ENCODE measurements around the gene MIDN. TPM values are rescaled to one million over a fixed set of nuclear protein-coding genes. Genes with fewer than 3 reads are reported as not detected.

MIDN gene
- total and polyA plus RNA-seq, 8 donors, result 34.3 to 115 (median 58.9) TPM

GRCh38 chr19:1264801-1265614, 16.6 kb downstream of the MIDN start:
- intact Hi-C loops (cut with DNase I), result no loop called here
- TF ChIP-seq, protein P1, sequence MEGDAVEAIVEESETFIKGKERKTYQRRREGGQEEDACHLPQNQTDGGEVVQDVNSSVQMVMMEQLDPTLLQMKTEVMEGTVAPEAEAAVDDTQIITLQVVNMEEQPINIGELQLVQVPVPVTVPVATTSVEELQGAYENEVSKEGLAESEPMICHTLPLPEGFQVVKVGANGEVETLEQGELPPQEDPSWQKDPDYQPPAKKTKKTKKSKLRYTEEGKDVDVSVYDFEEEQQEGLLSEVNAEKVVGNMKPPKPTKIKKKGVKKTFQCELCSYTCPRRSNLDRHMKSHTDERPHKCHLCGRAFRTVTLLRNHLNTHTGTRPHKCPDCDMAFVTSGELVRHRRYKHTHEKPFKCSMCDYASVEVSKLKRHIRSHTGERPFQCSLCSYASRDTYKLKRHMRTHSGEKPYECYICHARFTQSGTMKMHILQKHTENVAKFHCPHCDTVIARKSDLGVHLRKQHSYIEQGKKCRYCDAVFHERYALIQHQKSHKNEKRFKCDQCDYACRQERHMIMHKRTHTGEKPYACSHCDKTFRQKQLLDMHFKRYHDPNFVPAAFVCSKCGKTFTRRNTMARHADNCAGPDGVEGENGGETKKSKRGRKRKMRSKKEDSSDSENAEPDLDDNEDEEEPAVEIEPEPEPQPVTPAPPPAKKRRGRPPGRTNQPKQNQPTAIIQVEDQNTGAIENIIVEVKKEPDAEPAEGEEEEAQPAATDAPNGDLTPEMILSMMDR (IDR thresholded peaks at IDR 0.05), result no peak
- Histone ChIP-seq H3K36me3 (no peaks in the 10 kb centered on the region), H3K4me1 (peaks cover 49 to 89% of the 10 kb centered on the region in 2 donors), H3K4me3 (peak overlapping the region in 1 of 2 donors; percentile 65), H3K27ac (peak overlapping the region; percentile 79 to 99), H3K9me3 (no peaks in the 10 kb centered on the region), H3K27me3 (no peaks in the 10 kb centered on the region)
- DNase-seq (peak in 1 of 4 donors; percentile 92), ATAC-seq (peak; percentile 3)

DNA sequence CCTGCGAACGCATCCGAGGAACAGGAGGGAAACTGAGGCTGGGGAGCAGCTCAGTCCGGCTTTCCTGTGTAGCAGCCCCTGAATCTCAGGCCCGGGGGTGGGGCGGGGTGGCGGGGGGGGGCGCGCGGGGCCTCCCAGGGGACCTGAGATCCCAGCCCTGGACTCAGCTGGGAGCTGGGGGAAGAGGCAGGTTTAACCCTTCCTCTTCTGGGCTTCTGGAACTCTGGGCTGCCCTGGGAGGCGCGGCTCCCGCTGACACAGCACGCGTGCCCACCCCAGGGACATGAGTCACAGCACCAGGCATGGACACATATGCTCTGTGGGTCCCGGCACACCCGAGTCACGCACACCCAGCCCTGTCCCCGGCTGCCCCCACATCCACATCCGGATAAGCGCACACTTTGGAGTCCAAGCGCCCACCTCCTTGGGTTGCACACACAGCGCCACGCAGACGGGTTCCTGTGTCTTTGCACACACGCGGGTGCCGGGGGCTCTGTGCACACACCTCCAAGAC, 17.3 kb downstream of the MIDN start:
- intact Hi-C loops (cut with DNase I), result no loop called here
- Histone ChIP-seq H3K27me3 (no peaks in the 10 kb centered on the region), H3K27ac (peak overlapping the region; percentile 79 to 99), H3K9me3 (no peaks in the 10 kb centered on the region), H3K4me3 (peak overlapping the region in 1 of 2 donors; percentile 65), H3K36me3 (peaks cover 0 to 3% of the 10 kb centered on the region in 2 donors), H3K4me1 (peaks cover 49 to 89% of the 10 kb centered on the region in 2 donors)
- TF ChIP-seq, protein P1 (IDR thresholded peaks at IDR 0.05), result no peak
- ATAC-seq (no peak), DNase-seq (no peak)

DNA sequence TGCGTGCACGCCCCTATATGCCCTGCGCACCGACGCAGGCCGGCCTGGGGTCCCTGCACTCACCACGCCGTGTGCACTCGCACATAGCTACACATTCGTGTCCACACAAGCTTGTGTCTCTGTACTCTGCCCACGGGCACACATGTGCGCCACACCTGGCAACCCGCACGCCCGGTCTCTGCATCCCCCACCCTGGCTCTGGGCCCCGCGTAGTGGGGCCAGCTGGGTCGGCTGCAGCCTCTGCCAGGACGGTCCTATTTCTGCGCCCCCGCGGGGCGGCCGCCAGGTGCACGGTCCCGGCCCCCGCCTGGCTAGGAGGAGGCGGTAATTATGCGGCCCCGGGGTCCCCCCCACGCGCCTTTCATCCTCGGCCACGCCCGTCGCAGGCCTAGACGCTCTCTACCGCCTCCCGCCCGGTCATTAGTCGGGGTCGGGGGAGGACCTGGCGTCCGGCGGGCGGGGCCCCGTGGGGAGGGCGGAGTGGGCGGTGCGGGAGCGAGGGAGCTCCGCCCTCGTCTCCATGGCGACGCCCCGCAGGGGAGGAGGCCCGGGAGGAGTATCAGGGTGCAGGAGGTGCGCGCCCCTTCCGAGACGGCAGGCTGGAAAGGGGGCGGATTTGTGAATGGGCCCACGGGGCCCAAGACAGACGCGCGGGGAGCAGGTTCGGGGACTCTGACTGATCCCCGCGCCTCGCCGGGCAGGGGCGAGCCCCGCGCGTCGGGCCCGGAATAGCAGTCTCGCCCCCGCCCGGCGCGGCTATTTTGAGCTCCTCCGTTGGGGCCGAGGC, 17.9 kb downstream of the MIDN start:
- peaks cover 0 to 9% of the 10 kb centered on the region in 2 donors for H3K36me3 ChIP-seq
- H3K9me3 ChIP-seq, result no peaks in the 10 kb centered on the region
- peak; percentile 62 for ATAC-seq
- peak overlapping the region; percentile 55 to 65 for H3K4me3 ChIP-seq
- DNase-seq, result peak in 3 of 4 donors; percentile 71 to 99 (median 93)
- intact Hi-C loops (cut with DNase I), result no loop called here
- TF ChIP-seq, protein P1 (IDR thresholded peaks at IDR 0.05), result no peak
- no peaks in the 10 kb centered on the region for H3K27me3 ChIP-seq
- peak overlapping the region; percentile 79 to 99 for H3K27ac ChIP-seq
- H3K4me1 ChIP-seq, result peaks cover 54 to 90% of the 10 kb centered on the region in 2 donors

GRCh38 chr19:1266916-1267476, 18.6 kb downstream of the MIDN start:
- Histone ChIP-seq H3K9me3 (no peaks in the 10 kb centered on the region), H3K27ac (peak overlapping the region; percentile 79 to 99), H3K4me1 (peaks cover 53 to 90% of the 10 kb centered on the region in 2 donors), H3K36me3 (peaks cover 0 to 16% of the 10 kb centered on the region in 2 donors), H3K4me3 (peak overlapping the region; percentile 55 to 65), H3K27me3 (no peaks in the 10 kb centered on the region)
- DNase-seq, result peak in 2 of 4 donors; percentile 77 to 97
- intact Hi-C loops (cut with DNase I), result no loop called here
- TF ChIP-seq, protein P1 (IDR thresholded peaks at IDR 0.05), result peak; percentile 98 to 99
- peak; percentile 37 for ATAC-seq
